ENCODE measurements around the gene NACA. TPM values are rescaled to one million over a fixed set of nuclear protein-coding genes. Genes with fewer than 3 reads are reported as not detected.

NACA gene
- polyA plus RNA-seq, 1 of the 3 experiments (the other 2 are of a cell fraction): 523 TPM

DNA sequence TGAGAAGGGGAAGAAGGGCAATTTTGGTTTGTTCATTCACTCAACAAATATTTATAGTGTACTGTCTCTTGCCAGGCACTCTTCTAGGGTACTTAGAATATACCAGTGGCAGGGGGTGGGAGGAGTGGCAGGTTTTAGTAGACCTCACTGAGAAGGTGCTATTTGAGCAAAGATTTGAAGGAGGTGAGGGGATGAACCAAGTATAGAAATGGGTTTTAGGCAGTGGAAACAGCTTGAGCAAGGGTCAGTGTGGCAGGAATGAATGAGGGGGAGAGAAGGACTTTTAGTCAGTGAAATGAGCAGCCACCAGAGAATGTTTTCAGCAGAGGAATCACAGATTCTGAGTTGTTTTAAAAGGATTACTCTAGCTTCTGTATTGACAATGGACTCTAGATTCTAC, 24.8 kb upstream of the NACA start:
- Histone ChIP-seq H3K9ac (no peak overlapping the region), H3K9me3 (no peaks in the 10 kb centered on the region), H3K36me3 (replicated peaks in 1 of 2; ENCODE audit: control insufficient read depth in 1 of 2, insufficient read depth in 2 of 2, low read length in 1 of 2) (peaks cover 5 to 25% of the 10 kb centered on the region in 2 experiments), H3K27me3 (ENCODE audit: insufficient read depth) (no peaks in the 10 kb centered on the region), H4K20me1 (ENCODE audit: insufficient read depth) (no peaks in the 10 kb centered on the region), H3K27ac (ENCODE audit: low read depth in 2 of 2, low read length in 1 of 2) (no peak overlapping the region), H3K4me3 (ENCODE audit: low read depth in 2 of 2, low read length in 1 of 2) (no peak overlapping the region), H3K79me2 (ENCODE audit: insufficient read depth) (peaks cover 15% of the 10 kb centered on the region), H3K4me1 (ENCODE audit: control insufficient read depth in 1 of 2, insufficient read depth in 2 of 2, low read depth in 1 of 2, low read length in 1 of 2) (no peaks in the 10 kb centered on the region; a peak in 1 of 4 replicates), H2AFZ (ENCODE audit: low read depth) (no peak overlapping the region), H3K4me2 (no peak overlapping the region), H3F3A (replicated peaks; ENCODE audit: insufficient read depth) (peaks cover 7% of the 10 kb centered on the region), H3K9me2 (no peaks in the 10 kb centered on the region)
- ChIA-PET POLR2A (interaction anchor here (0.6 kb wide), 1 partner anchor 13 kb away, joined by 3 read pairs; no protein-coding TSS in a partner anchor), CTCF (interaction anchor here (0.9 to 1.3 kb wide), 2 partner anchors 22 to 362 kb away, joined by 3 read pairs; partner anchors contain the start of gene STAT6)
- no peak for DNase-seq
- TF ChIP-seq EP300 (IDR thresholded peaks at IDR 0.05; ENCODE audit: borderline replicate concordance in 1 of 2, low read depth in 1 of 2, low read length in 1 of 2) (no peak), RXRA (IDR thresholded peaks at IDR 0.05; ENCODE audit: borderline replicate concordance, low read depth) (no peak), TCF12 (IDR thresholded peaks at IDR 0.05) (no peak), GABPA (IDR thresholded peaks at IDR 0.05; ENCODE audit: low read depth) (no peak)
- TF ChIP-seq, protein P1, sequence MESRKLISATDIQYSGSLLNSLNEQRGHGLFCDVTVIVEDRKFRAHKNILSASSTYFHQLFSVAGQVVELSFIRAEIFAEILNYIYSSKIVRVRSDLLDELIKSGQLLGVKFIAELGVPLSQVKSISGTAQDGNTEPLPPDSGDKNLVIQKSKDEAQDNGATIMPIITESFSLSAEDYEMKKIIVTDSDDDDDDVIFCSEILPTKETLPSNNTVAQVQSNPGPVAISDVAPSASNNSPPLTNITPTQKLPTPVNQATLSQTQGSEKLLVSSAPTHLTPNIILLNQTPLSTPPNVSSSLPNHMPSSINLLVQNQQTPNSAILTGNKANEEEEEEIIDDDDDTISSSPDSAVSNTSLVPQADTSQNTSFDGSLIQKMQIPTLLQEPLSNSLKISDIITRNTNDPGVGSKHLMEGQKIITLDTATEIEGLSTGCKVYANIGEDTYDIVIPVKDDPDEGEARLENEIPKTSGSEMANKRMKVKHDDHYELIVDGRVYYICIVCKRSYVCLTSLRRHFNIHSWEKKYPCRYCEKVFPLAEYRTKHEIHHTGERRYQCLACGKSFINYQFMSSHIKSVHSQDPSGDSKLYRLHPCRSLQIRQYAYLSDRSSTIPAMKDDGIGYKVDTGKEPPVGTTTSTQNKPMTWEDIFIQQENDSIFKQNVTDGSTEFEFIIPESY (IDR thresholded peaks at IDR 0.05; ENCODE audit: borderline replicate concordance, low read depth): no peak
- TF ChIP-seq, protein P2, sequence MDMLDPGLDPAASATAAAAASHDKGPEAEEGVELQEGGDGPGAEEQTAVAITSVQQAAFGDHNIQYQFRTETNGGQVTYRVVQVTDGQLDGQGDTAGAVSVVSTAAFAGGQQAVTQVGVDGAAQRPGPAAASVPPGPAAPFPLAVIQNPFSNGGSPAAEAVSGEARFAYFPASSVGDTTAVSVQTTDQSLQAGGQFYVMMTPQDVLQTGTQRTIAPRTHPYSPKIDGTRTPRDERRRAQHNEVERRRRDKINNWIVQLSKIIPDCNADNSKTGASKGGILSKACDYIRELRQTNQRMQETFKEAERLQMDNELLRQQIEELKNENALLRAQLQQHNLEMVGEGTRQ (IDR thresholded peaks at IDR 0.05; ENCODE audit: borderline replicate concordance, low read depth, low read length): no peak

DNA sequence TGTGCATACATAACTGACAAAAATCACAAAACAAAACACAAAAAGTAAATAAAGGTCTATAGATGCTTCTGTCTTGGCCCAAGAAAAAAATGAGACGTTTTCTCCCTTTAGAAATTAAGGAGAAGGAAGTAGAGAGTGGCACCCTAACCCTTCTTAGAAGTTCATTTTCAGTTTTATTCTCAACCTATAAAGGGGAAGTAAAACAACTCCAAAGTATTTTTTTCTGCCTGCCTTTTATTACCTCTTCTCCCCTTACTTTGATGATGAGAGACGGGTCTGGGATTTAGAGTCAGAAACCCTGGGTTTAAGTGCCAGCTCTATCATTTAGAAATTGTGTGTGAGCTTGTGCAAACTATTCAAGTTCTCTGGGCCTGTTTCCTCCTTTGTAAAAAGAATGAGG, 24.3 kb upstream of the NACA start:
- POLR2A ChIA-PET: interaction anchor here (0.6 kb wide), 1 partner anchor 13 kb away, joined by 3 read pairs; no protein-coding TSS in a partner anchor
- H3K4me3 ChIP-seq (ENCODE audit: low read depth in 2 of 2, low read length in 1 of 2): no peak overlapping the region

More for the DNA sequence above, 24.3 kb upstream of the NACA start:
- Histone ChIP-seq H4K20me1 (ENCODE audit: insufficient read depth) (no peaks in the 10 kb centered on the region), H3K36me3 (replicated peaks in 1 of 2; ENCODE audit: control insufficient read depth in 1 of 2, insufficient read depth in 2 of 2, low read length in 1 of 2) (peaks cover 5 to 25% of the 10 kb centered on the region in 2 experiments), H3K9ac (no peak overlapping the region), H3F3A (replicated peaks; ENCODE audit: insufficient read depth) (peaks cover 7% of the 10 kb centered on the region), H2AFZ (ENCODE audit: low read depth) (no peak overlapping the region), H3K27ac (ENCODE audit: low read depth in 2 of 2, low read length in 1 of 2) (no peak overlapping the region), H3K79me2 (ENCODE audit: insufficient read depth) (peaks cover 15% of the 10 kb centered on the region), H3K4me1 (ENCODE audit: control insufficient read depth in 1 of 2, insufficient read depth in 2 of 2, low read depth in 1 of 2, low read length in 1 of 2) (no peaks in the 10 kb centered on the region; a peak in 1 of 4 replicates), H3K9me3 (no peaks in the 10 kb centered on the region), H3K27me3 (ENCODE audit: insufficient read depth) (no peaks in the 10 kb centered on the region), H3K4me2 (no peak overlapping the region), H3K9me2 (no peaks in the 10 kb centered on the region)
- CTCF ChIA-PET: interaction anchor here (0.8 to 0.9 kb wide), 2 partner anchors 9 to 362 kb away, joined by 3 read pairs; partner anchors contain the start of gene STAT6
- DNase-seq: no peak
- TF ChIP-seq GABPA (IDR thresholded peaks at IDR 0.05; ENCODE audit: low read depth) (no peak), CHD2 (IDR thresholded peaks at IDR 0.05; ENCODE audit: low read length, partially characterized antibody) (no peak), TEAD4 (IDR thresholded peaks at IDR 0.05; ENCODE audit: borderline replicate concordance, insufficient read depth) (no peak), SMC3 (IDR thresholded peaks at IDR 0.05; ENCODE audit: low read depth, low read length) (no peak), SIN3A (IDR thresholded peaks at IDR 0.05; ENCODE audit: borderline replicate concordance, low read depth, low read length) (no peak), YY1 (IDR thresholded peaks at IDR 0.05; ENCODE audit: low read depth) (no peak), POLR2AphosphoS5 (IDR thresholded peaks at IDR 0.05; ENCODE audit: low read depth, low read length) (no peak), EZH2phosphoT487 (IDR thresholded peaks at IDR 0.05; ENCODE audit: borderline replicate concordance, low read depth) (no peak), RXRA (IDR thresholded peaks at IDR 0.05; ENCODE audit: borderline replicate concordance, low read depth) (no peak), FOSL2 (IDR thresholded peaks at IDR 0.05; ENCODE audit: borderline replicate concordance, low read depth) (no peak), FOXM1 (IDR thresholded peaks at IDR 0.05; ENCODE audit: low read depth) (no peak), MXI1 (IDR thresholded peaks at IDR 0.05; ENCODE audit: low read depth, low read length) (no peak), RAD21 (IDR thresholded peaks at IDR 0.05; ENCODE audit: low read length) (no peak)
- TF ChIP-seq, protein P1 (IDR thresholded peaks at IDR 0.05; ENCODE audit: borderline replicate concordance, low read depth): no peak
- TF ChIP-seq, protein P2 (IDR thresholded peaks at IDR 0.05; ENCODE audit: borderline replicate concordance, low read depth, low read length): no peak
- TF ChIP-seq, protein P3, sequence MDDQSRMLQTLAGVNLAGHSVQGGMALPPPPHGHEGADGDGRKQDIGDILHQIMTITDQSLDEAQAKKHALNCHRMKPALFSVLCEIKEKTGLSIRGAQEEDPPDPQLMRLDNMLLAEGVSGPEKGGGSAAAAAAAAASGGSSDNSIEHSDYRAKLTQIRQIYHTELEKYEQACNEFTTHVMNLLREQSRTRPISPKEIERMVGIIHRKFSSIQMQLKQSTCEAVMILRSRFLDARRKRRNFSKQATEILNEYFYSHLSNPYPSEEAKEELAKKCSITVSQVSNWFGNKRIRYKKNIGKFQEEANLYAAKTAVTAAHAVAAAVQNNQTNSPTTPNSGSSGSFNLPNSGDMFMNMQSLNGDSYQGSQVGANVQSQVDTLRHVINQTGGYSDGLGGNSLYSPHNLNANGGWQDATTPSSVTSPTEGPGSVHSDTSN (IDR thresholded peaks at IDR 0.05): no peak
- 95% methylated on average over 2 of the region's 2 CpGs for WGBS (ENCODE audit: low lambda C conversion rate)
